HT-29 (cell line): ENCODE data around the gene YIPF1. TPM values are rescaled to one million over a fixed set of nuclear protein-coding genes. Genes with fewer than 3 reads are reported as not detected.
A peak's percentile ranks its signal among the peaks of the same experiment; 100 is the strongest.
"Not testable (repeated sequence)": the region's sequence is repeated elsewhere in the genome, so short reads cannot be mapped to it uniquely, and the experiment has no call there.

ENCODE experiments used
- DNase-seq: peaks from one replicate; pipeline ENCODE4 v3.0.0-alpha.2; 2015; ENCODE audit warnings: low spot score
- total RNA-seq: library from RNA; depleted of rRNA; stranded (reverse); fragments of >200 nt; shearing (Covaris generic); gene quantifications from 2 replicates; pipeline ENCODE4 v1.2.3, GENCODE V29; 2014

YIPF1 gene
- total RNA-seq, 1 experiment from 2014 or later, result 8.5 TPM

GRCh38 chr1:53842347-53842746 lies 47.2 kb downstream of the YIPF1 start:
- no peak for DNase-seq

GRCh38 chr1:53838654-53838974 lies 51.0 kb downstream of the YIPF1 start:
- DNase-seq, result no peak

- peak; percentile 97 for DNase-seq
Measured at GRCh38 chr1:53837924-53838653, 51.5 kb downstream of the YIPF1 start, which contains the start of gene NDC1. NDC1 (minus strand) TSS chr1:53838296; CDS start chr1:53838261, 35 bp downstream.

- no peak for DNase-seq
Measured at GRCh38 chr1:53837646-53837923, 52.0 kb downstream of the YIPF1 start.

GRCh38 chr1:53835491-53835890 lies 54.1 kb downstream of the YIPF1 start:
- DNase-seq, result no peak

- no peak for DNase-seq
Measured at GRCh38 chr1:53834776-53835175, 54.8 kb downstream of the YIPF1 start.

- DNase-seq, result no peak
Measured at GRCh38 chr1:53833393-53833792, 56.2 kb downstream of the YIPF1 start.

GRCh38 chr1:53826367-53826766 lies 63.2 kb downstream of the YIPF1 start:
- no peak for DNase-seq

- DNase-seq, result no peak
Measured at GRCh38 chr1:53825306-53825705, 64.3 kb downstream of the YIPF1 start.

- no peak for DNase-seq
Measured at GRCh38 chr1:53822931-53823330, 66.7 kb downstream of the YIPF1 start.

GRCh38 chr1:53821380-53821779 lies 68.2 kb downstream of the YIPF1 start:
- peak; percentile 22 for DNase-seq

GRCh38 chr1:53819387-53819786 lies 70.2 kb downstream of the YIPF1 start:
- no peak for DNase-seq

GRCh38 chr1:53816584-53816983 lies 73.0 kb downstream of the YIPF1 start:
- DNase-seq, result not testable (repeated sequence)

GRCh38 chr1:53815484-53815883 lies 74.1 kb downstream of the YIPF1 start:
- not testable (repeated sequence) for DNase-seq

- peak; percentile 59 for DNase-seq
Measured at GRCh38 chr1:53811414-53811851, 78.2 kb downstream of the YIPF1 start.

- DNase-seq, result no peak
Measured at GRCh38 chr1:53810497-53810896, 79.1 kb downstream of the YIPF1 start.

- DNase-seq, result no peak
Measured at GRCh38 chr1:53810007-53810406, 79.6 kb downstream of the YIPF1 start.

- DNase-seq, result no peak
Measured at GRCh38 chr1:53807916-53808315, 81.7 kb downstream of the YIPF1 start.

- DNase-seq, result no peak
Measured at GRCh38 chr1:53804791-53805505, 84.6 kb downstream of the YIPF1 start.

GRCh38 chr1:53804181-53804580 lies 85.4 kb downstream of the YIPF1 start:
- DNase-seq, result no peak
